K562 (cell line): ENCODE data around the gene CRYBB1. TPM values are rescaled to one million over a fixed set of nuclear protein-coding genes. Genes with fewer than 3 reads are reported as not detected.

Experiments
- ETV1 ChIP-seq: fragments of 450-650 bp; conservative IDR thresholded peaks from 2 replicates; pipeline ENCODE4 v1.6.1; 2016; ENCODE audit warnings: missing genetic modification characterization, control low read depth, low read depth, missing compliant biosample characterization
- EZH2 ChIP-seq: IDR thresholded peaks from 2 replicates; pipeline ENCODE4 v1.6.1; 2012; ENCODE audit warnings: low read depth, mild to moderate bottlenecking, inconsistent platforms, low read length, borderline replicate concordance
- JUN ChIP-seq, 2 experiments: sonication (generic) in 1 of 2; formaldehyde crosslinking in 1 of 2; IDR thresholded peaks; 2 replicates each; pipeline versions ENCODE4 v1.6.1 to v1.8.0; 2012 to 2022; ENCODE audit warnings: borderline replicate concordance in 2 of 2, mild to moderate bottlenecking in 2 of 2, improper control_type of control experiment in 1 of 2, low read depth in 1 of 2, low read length in 1 of 2, missing genetic modification reagents in 1 of 2
- MBD2 ChIP-seq: sonication (generic); IDR thresholded peaks from 2 replicates; pipeline ENCODE4 v1.6.1; 2016; ENCODE audit warnings: low read depth, borderline replicate concordance
- MEF2A ChIP-seq: IDR thresholded peaks from 2 replicates; pipeline ENCODE4 v1.6.1; 2011; ENCODE audit warnings: low read depth, mild to moderate bottlenecking, low read length, moderate library complexity; ENCODE audit not compliant: control insufficient read depth
- NEUROD1 ChIP-seq: fragments of 150-350 bp; IDR thresholded peaks from 2 replicates; pipeline ENCODE4 v1.6.1; 2014; ENCODE audit warnings: borderline replicate concordance, low read length, low read depth; ENCODE audit not compliant: partially characterized antibody
- NFYB ChIP-seq: IDR thresholded peaks from 2 replicates; pipeline ENCODE4 v1.6.1; 2011; ENCODE audit warnings: mild to moderate bottlenecking, moderate library complexity; ENCODE audit not compliant: insufficient read length; ENCODE audit errors: extremely low read depth
- PCBP2 ChIP-seq: fragments of 200-400 bp; formaldehyde crosslinking; IDR thresholded peaks from 2 replicates; pipeline ENCODE4 v1.6.1; 2018; ENCODE audit warnings: low read length, low read depth, mild to moderate bottlenecking, moderate library complexity; ENCODE audit not compliant: poor library complexity, severe bottlenecking
- PHTF2 ChIP-seq: fragments of 250-450 bp; sonication (Bioruptor Pico); IDR thresholded peaks from 2 replicates; pipeline ENCODE4 v1.5.0; 2021; ENCODE audit warnings: mild to moderate bottlenecking
- SOX6 ChIP-seq: fragments of 450-650 bp; IDR thresholded peaks from 2 replicates; pipeline ENCODE4 v1.6.1; 2014; ENCODE audit warnings: mild to moderate bottlenecking
- ZNF224 ChIP-seq: sonication (generic); formaldehyde crosslinking; IDR thresholded peaks from 2 replicates; pipeline ENCODE4 v1.8.0; 2022; ENCODE audit warnings: mild to moderate bottlenecking, missing genetic modification reagents
- ZNF263 ChIP-seq: sonication (generic); formaldehyde crosslinking; IDR thresholded peaks from 2 replicates; pipeline ENCODE4 v1.8.0; 2022; ENCODE audit warnings: mild to moderate bottlenecking, missing genetic modification reagents, borderline replicate concordance
- polyA plus RNA-seq, 8 experiments: library from polyadenylated mRNA; depleted of rRNA in 4 of 8; stranded (reverse) in 5 of 8; unstranded in 3 of 8; fragments of >200 nt; fragmentation: Nextera tagmentation in 2 of 8; fragmentation: Illumina TruSeq in 1 of 8; extraction: Ambion mirVana in 2 of 8; extraction: Trizol in 1 of 8; gene quantifications; 2 replicates each; pipeline versions ENCODE4 v1.2.1 to v1.2.3, GENCODE V29; 2011 to 2014; ENCODE audit warnings: inconsistent platforms in 1 of 8, missing spikeins in 1 of 8
- total RNA-seq, 7 experiments: library from RNA; depleted of rRNA in 6 of 7; stranded (reverse); fragments of >200 nt in 6 of 7; fragmentation: Illumina TruSeq in 2 of 7; extraction: Trizol in 2 of 7; gene quantifications; 2 replicates each; pipeline versions ENCODE4 v1.2.1 to v1.2.3, GENCODE V29; 2011 to 2021; ENCODE audit warnings: low replicate concordance in 1 of 7
- TF ChIP-seq, protein P1 (sequence below): fragments of 450-650 bp; formaldehyde crosslinking; IDR thresholded peaks from 2 replicates; pipeline ENCODE4 v1.4.0; 2020; ENCODE audit warnings: mild to moderate bottlenecking, mixed read lengths
- TF ChIP-seq, protein P2 (sequence below): fragments of 450-650 bp; IDR thresholded peaks from 2 replicates; pipeline ENCODE4 v1.7.1; 2018; ENCODE audit warnings: mild to moderate bottlenecking, low read depth; ENCODE audit not compliant: partially characterized antibody
- TF ChIP-seq, protein P3 (sequence below): sonication (generic); formaldehyde crosslinking; IDR thresholded peaks from 2 replicates; pipeline ENCODE4 v1.8.1; 2022; ENCODE audit warnings: missing genetic modification reagents
- TF ChIP-seq, protein P4 (sequence below): fragments of 150-350 bp; IDR thresholded peaks from 2 replicates; pipeline ENCODE4 v1.6.1; 2014; ENCODE audit warnings: low read depth, mild to moderate bottlenecking, low read length, borderline replicate concordance

Gene CRYBB1
- total and polyA plus RNA-seq, 9 of the 15 experiments (the other 6 are each of a cell fraction or from before 2014, with no cell fraction given) = 0.16 to 0.45 (median 0.33) TPM; not detected in 2

DNA sequence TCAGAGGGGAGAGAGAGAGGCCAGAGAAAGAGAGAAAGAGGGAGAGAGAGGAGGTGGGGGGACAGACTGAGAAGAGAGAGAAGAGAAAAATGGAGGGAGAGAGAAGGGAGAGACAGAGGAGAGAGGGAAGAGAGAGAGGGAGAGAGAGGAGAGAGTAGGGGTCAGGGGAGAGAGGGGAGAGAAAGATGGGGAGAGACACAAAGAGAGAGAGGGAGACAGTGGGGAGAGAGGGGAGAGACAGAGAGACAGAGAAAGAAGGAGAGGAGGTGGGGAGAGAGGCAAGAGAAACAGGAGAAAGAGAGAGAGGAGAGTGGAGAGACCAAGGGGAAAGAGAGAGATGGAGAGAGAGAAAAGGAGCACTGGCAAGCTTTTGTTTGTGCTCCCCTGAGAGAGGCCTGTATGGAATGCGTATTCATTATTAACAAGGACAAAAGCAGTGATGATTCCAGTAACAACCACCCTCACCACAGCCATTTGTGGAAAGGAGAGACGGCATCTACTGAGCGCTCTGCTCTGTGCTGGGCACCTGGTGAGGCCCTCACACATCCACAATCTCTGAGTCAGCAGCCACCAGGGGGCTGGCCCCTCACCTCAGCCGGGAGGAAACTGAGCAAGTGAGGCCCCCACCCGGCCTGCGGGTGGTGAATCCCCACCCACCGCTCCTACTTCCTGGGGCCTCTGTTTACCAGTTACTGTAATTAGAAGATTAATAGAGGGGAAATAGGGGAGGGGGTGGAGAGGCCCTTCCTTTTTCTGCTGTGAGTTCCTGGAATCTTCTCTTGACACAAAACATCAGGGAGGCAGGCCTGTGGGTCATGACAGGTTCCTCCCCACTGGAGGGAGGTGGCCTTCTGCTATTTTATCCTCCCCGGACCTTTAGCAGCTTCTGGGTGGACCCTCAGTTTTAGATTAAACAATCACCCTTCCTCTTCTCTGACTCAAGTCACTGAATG lies 24.9 kb upstream of the CRYBB1 start (continued):
- TF ChIP-seq, protein P1, sequence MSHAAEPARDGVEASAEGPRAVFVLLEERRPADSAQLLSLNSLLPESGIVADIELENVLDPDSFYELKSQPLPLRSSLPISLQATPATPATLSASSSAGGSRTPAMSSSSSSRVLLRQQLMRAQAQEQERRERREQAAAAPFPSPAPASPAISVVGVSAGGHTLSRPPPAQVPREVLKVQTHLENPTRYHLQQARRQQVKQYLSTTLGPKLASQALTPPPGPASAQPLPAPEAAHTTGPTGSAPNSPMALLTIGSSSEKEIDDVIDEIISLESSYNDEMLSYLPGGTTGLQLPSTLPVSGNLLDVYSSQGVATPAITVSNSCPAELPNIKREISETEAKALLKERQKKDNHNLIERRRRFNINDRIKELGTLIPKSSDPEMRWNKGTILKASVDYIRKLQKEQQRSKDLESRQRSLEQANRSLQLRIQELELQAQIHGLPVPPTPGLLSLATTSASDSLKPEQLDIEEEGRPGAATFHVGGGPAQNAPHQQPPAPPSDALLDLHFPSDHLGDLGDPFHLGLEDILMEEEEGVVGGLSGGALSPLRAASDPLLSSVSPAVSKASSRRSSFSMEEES (CRISPR knock-in tag) = no peak
- TF ChIP-seq MEF2A = no peak
- TF ChIP-seq NEUROD1 = no peak
- TF ChIP-seq NFYB = no peak
- no peak for TF ChIP-seq ZNF224 (CRISPR knock-in tag)
- TF ChIP-seq, protein P2, sequence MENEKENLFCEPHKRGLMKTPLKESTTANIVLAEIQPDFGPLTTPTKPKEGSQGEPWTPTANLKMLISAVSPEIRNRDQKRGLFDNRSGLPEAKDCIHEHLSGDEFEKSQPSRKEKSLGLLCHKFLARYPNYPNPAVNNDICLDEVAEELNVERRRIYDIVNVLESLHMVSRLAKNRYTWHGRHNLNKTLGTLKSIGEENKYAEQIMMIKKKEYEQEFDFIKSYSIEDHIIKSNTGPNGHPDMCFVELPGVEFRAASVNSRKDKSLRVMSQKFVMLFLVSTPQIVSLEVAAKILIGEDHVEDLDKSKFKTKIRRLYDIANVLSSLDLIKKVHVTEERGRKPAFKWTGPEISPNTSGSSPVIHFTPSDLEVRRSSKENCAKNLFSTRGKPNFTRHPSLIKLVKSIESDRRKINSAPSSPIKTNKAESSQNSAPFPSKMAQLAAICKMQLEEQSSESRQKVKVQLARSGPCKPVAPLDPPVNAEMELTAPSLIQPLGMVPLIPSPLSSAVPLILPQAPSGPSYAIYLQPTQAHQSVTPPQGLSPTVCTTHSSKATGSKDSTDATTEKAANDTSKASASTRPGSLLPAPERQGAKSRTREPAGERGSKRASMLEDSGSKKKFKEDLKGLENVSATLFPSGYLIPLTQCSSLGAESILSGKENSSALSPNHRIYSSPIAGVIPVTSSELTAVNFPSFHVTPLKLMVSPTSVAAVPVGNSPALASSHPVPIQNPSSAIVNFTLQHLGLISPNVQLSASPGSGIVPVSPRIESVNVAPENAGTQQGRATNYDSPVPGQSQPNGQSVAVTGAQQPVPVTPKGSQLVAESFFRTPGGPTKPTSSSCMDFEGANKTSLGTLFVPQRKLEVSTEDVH = no peak
- TF ChIP-seq PHTF2 (CRISPR knock-in tag) = no peak
- TF ChIP-seq ETV1 = no peak
- TF ChIP-seq SOX6 = no peak
- TF ChIP-seq, protein P3, sequence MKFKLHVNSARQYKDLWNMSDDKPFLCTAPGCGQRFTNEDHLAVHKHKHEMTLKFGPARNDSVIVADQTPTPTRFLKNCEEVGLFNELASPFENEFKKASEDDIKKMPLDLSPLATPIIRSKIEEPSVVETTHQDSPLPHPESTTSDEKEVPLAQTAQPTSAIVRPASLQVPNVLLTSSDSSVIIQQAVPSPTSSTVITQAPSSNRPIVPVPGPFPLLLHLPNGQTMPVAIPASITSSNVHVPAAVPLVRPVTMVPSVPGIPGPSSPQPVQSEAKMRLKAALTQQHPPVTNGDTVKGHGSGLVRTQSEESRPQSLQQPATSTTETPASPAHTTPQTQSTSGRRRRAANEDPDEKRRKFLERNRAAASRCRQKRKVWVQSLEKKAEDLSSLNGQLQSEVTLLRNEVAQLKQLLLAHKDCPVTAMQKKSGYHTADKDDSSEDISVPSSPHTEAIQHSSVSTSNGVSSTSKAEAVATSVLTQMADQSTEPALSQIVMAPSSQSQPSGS = no peak
- TF ChIP-seq ZNF263 (CRISPR knock-in tag) = 0 out of 2 replicates have a peak, but pooled peaks have one; percentile 19
- no peak for TF ChIP-seq JUN (IDR thresholded peaks at IDR 0.05; ENCODE audit: borderline replicate concordance, low read depth, low read length)
- no peak for TF ChIP-seq JUN (CRISPR knock-in tag; IDR thresholded peaks at IDR 0.05; ENCODE audit: borderline replicate concordance)
- no peak for TF ChIP-seq PCBP2
- TF ChIP-seq, protein P4, sequence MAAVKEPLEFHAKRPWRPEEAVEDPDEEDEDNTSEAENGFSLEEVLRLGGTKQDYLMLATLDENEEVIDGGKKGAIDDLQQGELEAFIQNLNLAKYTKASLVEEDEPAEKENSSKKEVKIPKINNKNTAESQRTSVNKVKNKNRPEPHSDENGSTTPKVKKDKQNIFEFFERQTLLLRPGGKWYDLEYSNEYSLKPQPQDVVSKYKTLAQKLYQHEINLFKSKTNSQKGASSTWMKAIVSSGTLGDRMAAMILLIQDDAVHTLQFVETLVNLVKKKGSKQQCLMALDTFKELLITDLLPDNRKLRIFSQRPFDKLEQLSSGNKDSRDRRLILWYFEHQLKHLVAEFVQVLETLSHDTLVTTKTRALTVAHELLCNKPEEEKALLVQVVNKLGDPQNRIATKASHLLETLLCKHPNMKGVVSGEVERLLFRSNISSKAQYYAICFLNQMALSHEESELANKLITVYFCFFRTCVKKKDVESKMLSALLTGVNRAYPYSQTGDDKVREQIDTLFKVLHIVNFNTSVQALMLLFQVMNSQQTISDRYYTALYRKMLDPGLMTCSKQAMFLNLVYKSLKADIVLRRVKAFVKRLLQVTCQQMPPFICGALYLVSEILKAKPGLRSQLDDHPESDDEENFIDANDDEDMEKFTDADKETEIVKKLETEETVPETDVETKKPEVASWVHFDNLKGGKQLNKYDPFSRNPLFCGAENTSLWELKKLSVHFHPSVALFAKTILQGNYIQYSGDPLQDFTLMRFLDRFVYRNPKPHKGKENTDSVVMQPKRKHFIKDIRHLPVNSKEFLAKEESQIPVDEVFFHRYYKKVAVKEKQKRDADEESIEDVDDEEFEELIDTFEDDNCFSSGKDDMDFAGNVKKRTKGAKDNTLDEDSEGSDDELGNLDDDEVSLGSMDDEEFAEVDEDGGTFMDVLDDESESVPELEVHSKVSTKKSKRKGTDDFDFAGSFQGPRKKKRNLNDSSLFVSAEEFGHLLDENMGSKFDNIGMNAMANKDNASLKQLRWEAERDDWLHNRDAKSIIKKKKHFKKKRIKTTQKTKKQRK = no peak
- no peak for TF ChIP-seq MBD2
- TF ChIP-seq EZH2 = no peak
